NCI-H187 treated with DMSO at 0.1 percent for 48 hours (cell line): ENCODE measurements around the gene MYO16.
"Not testable (repeated sequence)": the region's sequence is repeated elsewhere in the genome, so short reads cannot be mapped to it uniquely, and the experiment has no call there.

Experiments used
- DNase-seq: peaks from one replicate; lab custom pipeline; 2025; lab: John Stamatoyannopoulos, UW

The MYO16 gene

GRCh38 chr13:108742701-108743451, 113.5 kb downstream of the MYO16 start:
- no peak for DNase-seq

- DNase-seq, result no peak
Observed at GRCh38 chr13:108743522-108743921, 114.1 kb downstream of the MYO16 start.

GRCh38 chr13:108747843-108748242, 118.4 kb downstream of the MYO16 start:
- DNase-seq, result no peak

- no peak for DNase-seq
Observed at GRCh38 chr13:108752276-108752675, 122.9 kb downstream of the MYO16 start.

- DNase-seq, result no peak
Observed at GRCh38 chr13:108755083-108755482, 125.7 kb downstream of the MYO16 start.

GRCh38 chr13:108760129-108760528, 130.7 kb downstream of the MYO16 start:
- DNase-seq, result no peak

GRCh38 chr13:108760541-108760940, 131.1 kb downstream of the MYO16 start:
- no peak for DNase-seq

GRCh38 chr13:108768035-108768434, 138.6 kb downstream of the MYO16 start:
- DNase-seq, result no peak

- no peak for DNase-seq
Observed at GRCh38 chr13:108769213-108770070, 140.0 kb downstream of the MYO16 start.

- DNase-seq, result no peak
Observed at GRCh38 chr13:108775597-108775996, 146.2 kb downstream of the MYO16 start.

GRCh38 chr13:108776650-108777049, 147.2 kb downstream of the MYO16 start:
- no peak for DNase-seq

GRCh38 chr13:108777421-108778420, 148.3 kb downstream of the MYO16 start:
- DNase-seq, result no peak

GRCh38 chr13:108779308-108779707, 149.9 kb downstream of the MYO16 start:
- no peak for DNase-seq

- no peak for DNase-seq
Observed at GRCh38 chr13:108780706-108781105, 151.3 kb downstream of the MYO16 start.

GRCh38 chr13:108781312-108781711, 151.9 kb downstream of the MYO16 start:
- no peak for DNase-seq

- DNase-seq, result not testable (repeated sequence)
Observed at GRCh38 chr13:108782480-108782879, 153.1 kb downstream of the MYO16 start.

- DNase-seq, result no peak
Observed at GRCh38 chr13:108785844-108786243, 156.4 kb downstream of the MYO16 start.

GRCh38 chr13:108786456-108787200, 157.2 kb downstream of the MYO16 start:
- DNase-seq, result no peak

GRCh38 chr13:108787700-108788414, 158.4 kb downstream of the MYO16 start:
- DNase-seq, result no peak

- DNase-seq, result no peak
Observed at GRCh38 chr13:108789476-108789875, 160.1 kb downstream of the MYO16 start.

- DNase-seq, result no peak
Observed at GRCh38 chr13:108795841-108796240, 166.4 kb downstream of the MYO16 start.
